Panc1 (cell line): ENCODE measurements around the gene SMAD7. TPM values are rescaled to one million over a fixed set of nuclear protein-coding genes. Genes with fewer than 3 reads are reported as not detected.

ENCODE experiments used
- ATAC-seq: fragments of 200-7000 bp; cut with Tn5 transposase; 2 replicates; pipeline ENCODE4 v1.9.1; 2020; ENCODE audit warnings: mild to moderate bottlenecking, moderate library complexity
- BruUV-seq: library from RNA; stranded (reverse); fragments of 400-500 nt; replicated peaks from 2 replicates; lab custom pipeline; 2021; lab: Mats Ljungman, UMichigan
- CTCF ChIA-PET: fragments of 300-600 bp; sonication (Branson Sonifier 250); formaldehyde crosslinking; loops from one replicate; lab custom pipeline; 2022; ENCODE audit warnings: antibody characterized with exemption; lab: Charles Lee
- POLR2A ChIA-PET: fragments of 300-600 bp; sonication (Branson Sonifier 250); formaldehyde crosslinking; loops from one replicate; lab custom pipeline; 2022; ENCODE audit warnings: antibody characterized with exemption; lab: Charles Lee
- DNase-seq: peaks from one replicate; pipeline ENCODE4 v3.0.0-alpha.2; 2010; ENCODE audit warnings: low read depth, low spot score
- H3K27ac ChIP-seq: 2 replicates; pipeline ENCODE4 v1.5.1; 2011; ENCODE audit warnings: mild to moderate bottlenecking, low read length, inconsistent platforms
- H3K27me3 ChIP-seq: fragments of 200-500 bp; sonication (Bioruptor generic); 2 replicates; pipeline ENCODE4 v1.6.0; 2014; ENCODE audit warnings: low read length, inconsistent platforms; ENCODE audit not compliant: control insufficient read depth, insufficient read depth
- H3K36me3 ChIP-seq: fragments of 200-500 bp; sonication (Bioruptor generic); 2 replicates; pipeline ENCODE4 v1.5.1; 2014; ENCODE audit warnings: inconsistent platforms, mild to moderate bottlenecking, low read length, moderate library complexity; ENCODE audit not compliant: control insufficient read depth, insufficient read depth
- H3K4me1 ChIP-seq: 2 replicates; pipeline ENCODE4 v1.5.1; 2011; ENCODE audit warnings: inconsistent platforms, mild to moderate bottlenecking, low read length, moderate library complexity; ENCODE audit not compliant: control insufficient read depth, insufficient read depth
- H3K4me3 ChIP-seq, 2 experiments: 2 replicates each; pipeline ENCODE4 v1.5.1; 2011 to 2012; ENCODE audit warnings: low read depth in 2 of 2, low read length in 2 of 2, mild to moderate bottlenecking in 2 of 2, inconsistent platforms in 1 of 2, moderate library complexity in 1 of 2
- H3K9me3 ChIP-seq: fragments of 200-500 bp; sonication (Bioruptor generic); 2 replicates; pipeline ENCODE4 v1.5.1; 2014; ENCODE audit warnings: low read depth, mild to moderate bottlenecking, inconsistent platforms, low read length, moderate library complexity; ENCODE audit not compliant: control insufficient read depth, insufficient read depth
- CTCF ChIP-seq: fragments of 450-650 bp; IDR thresholded peaks from 2 replicates; pipeline ENCODE4 v1.5.1; 2017; ENCODE audit warnings: mild to moderate bottlenecking
- POLR2AphosphoS5 ChIP-seq: IDR thresholded peaks from 2 replicates; pipeline ENCODE4 v1.6.1; 2012; ENCODE audit warnings: mild to moderate bottlenecking, low read depth, low read length, moderate library complexity
- REST ChIP-seq, 2 experiments: IDR thresholded peaks; 2 replicates each; pipeline ENCODE4 v1.6.1; 2011 to 2012; ENCODE audit warnings: low read depth in 2 of 2, control low read depth in 1 of 2, low read length in 1 of 2, mild to moderate bottlenecking in 1 of 2, moderate library complexity in 1 of 2; ENCODE audit not compliant: insufficient read depth in 1 of 2
- SIN3A ChIP-seq: IDR thresholded peaks from 2 replicates; pipeline ENCODE4 v1.6.1; 2012; ENCODE audit warnings: low read depth, mild to moderate bottlenecking, low read length, moderate library complexity, borderline replicate concordance; ENCODE audit not compliant: insufficient read depth
- TCF7L2 ChIP-seq: IDR thresholded peaks from 2 replicates; pipeline ENCODE4 v1.6.1; 2011; ENCODE audit warnings: mild to moderate bottlenecking, low read depth, low read length, inconsistent platforms
- in situ Hi-C: cut with HindIII; loops from 2 replicates; pipeline ENCODE4 v1.10.0; 2016; ENCODE audit warnings: low sequenced_read_pairs, low pct_unique_long_range_greater_than_20kb
- intact Hi-C: fragments of 100-400 bp; cut with micrococcal nuclease; formaldehyde crosslinking; loops from one replicate; pipeline ENCODE4 v1.10.0; 2022; ENCODE audit not compliant: unreplicated experiment
- total RNA-seq: library from RNA; stranded (reverse); gene quantifications from one replicate; pipeline ENCODE4 v1.2.1, GENCODE V29; 2021; ENCODE audit not compliant: unreplicated experiment

SMAD7 gene
- total RNA-seq, 1 experiment from 2014 or later: 21.3 TPM

GRCh38 chr18:48878471-48878870, 72.3 kb downstream of the SMAD7 start:
- H3K4me1 ChIP-seq: peaks cover 23% of the 10 kb centered on the region
- H3K4me3 ChIP-seq: no peak overlapping the region
- no peaks in the 10 kb centered on the region for H3K27me3 ChIP-seq
- peak overlapping the region; percentile 61; the same call in 1 of the 2 replicates for H3K27ac ChIP-seq
- H3K36me3 ChIP-seq: no peaks in the 10 kb centered on the region
- CTCF ChIA-PET: no interaction called here
- ATAC-seq (0 out of 2 replicates have a peak, but pooled peaks have one; percentile 58), DNase-seq (no peak)
- POLR2A ChIA-PET: no interaction called here
- H3K9me3 ChIP-seq: no peaks in the 10 kb centered on the region
- intact Hi-C loops (no loop called here), in situ Hi-C loops (no loop called here)
- no TSS peak for BruUV-seq
- TF ChIP-seq CTCF: no peak
- no peak for TF ChIP-seq TCF7L2
- TF ChIP-seq POLR2AphosphoS5: no peak
- no peak for TF ChIP-seq REST (IDR thresholded peaks at IDR 0.05; ENCODE audit: insufficient read depth in 1 of 2, low read depth in 2 of 2, low read length in 1 of 2)
- TF ChIP-seq SIN3A: no peak

- ATAC-seq (no peak), DNase-seq (no peak)
- Histone ChIP-seq H3K9me3 (no peaks in the 10 kb centered on the region), H3K4me1 (peaks cover 28% of the 10 kb centered on the region), H3K27ac (peak overlapping the region; percentile 61; the same call in 1 of the 2 replicates), H3K27me3 (no peaks in the 10 kb centered on the region), H3K4me3 (no peak overlapping the region), H3K36me3 (no peaks in the 10 kb centered on the region)
- TF ChIP-seq REST (IDR thresholded peaks at IDR 0.05; ENCODE audit: insufficient read depth in 1 of 2, low read depth in 2 of 2, low read length in 1 of 2) (no peak), TCF7L2 (no peak), SIN3A (no peak), CTCF (no peak), POLR2AphosphoS5 (no peak)
- POLR2A ChIA-PET: interaction anchor here (0.6 kb wide), 1 partner anchor 872 kb away, joined by 4 read pairs; no protein-coding TSS in a partner anchor
- no TSS peak for BruUV-seq
- intact Hi-C loops: no loop called here
- in situ Hi-C loops: no loop called here
- CTCF ChIA-PET: no interaction called here
Observed at GRCh38 chr18:48877941-48878340, 72.8 kb downstream of the SMAD7 start.
